Transverse colon (tissue), 4 donors: ENCODE results near the gene GRHL1.

Source experiments
- CTCF ChIP-seq, 5 experiments: fragments of 200-600 bp in 3 of 5; fragments of 450-650 bp in 2 of 5; sonication (generic) in 3 of 5; IDR thresholded peaks; 1 replicate in 2 of 5; 2 replicates in 3 of 5; pipeline ENCODE4 v1.5.1; 2016 to 2017; ENCODE audit warnings: antibody characterized with exemption in 5 of 5, inconsistent platforms in 3 of 5, mild to moderate bottlenecking in 2 of 5, moderate library complexity in 1 of 5
- EP300 ChIP-seq: sonication (generic); formaldehyde crosslinking; IDR thresholded peaks from one replicate; pipeline ENCODE4 v1.6.1; 2017; ENCODE audit warnings: antibody characterized with exemption, low read depth
- POLR2A ChIP-seq: fragments of 450-650 bp; IDR thresholded peaks from one replicate; pipeline ENCODE4 v1.6.1; 2016; ENCODE audit warnings: antibody characterized with exemption, mild to moderate bottlenecking, moderate library complexity
- POLR2AphosphoS5 ChIP-seq, 3 donors: sonication (generic); formaldehyde crosslinking; IDR thresholded peaks; one replicate each; pipeline ENCODE4 v1.6.1; 2016; ENCODE audit warnings: antibody characterized with exemption in 3 of 3

- TF ChIP-seq CTCF (IDR thresholded peaks at IDR 0.05) (no peak), POLR2A (no peak), POLR2AphosphoS5 (IDR thresholded peaks at IDR 0.05) (no peak), EP300 (no peak)
Observed at GRCh38 chr2:10034333-10035052, 83.0 kb downstream of the GRHL1 start.
